ENCODE measurements around the gene ARHGEF38.

Gene ARHGEF38

GRCh38 chr4:105541420-105541819, 11.0 kb upstream of the ARHGEF38 start:
- Histone ChIP-seq H3K4me2 (ENCODE audit: low read length) (no peak overlapping the region), H4K20me1 (ENCODE audit: control insufficient read depth, insufficient read depth, low read depth, low read length) (no peaks in the 10 kb centered on the region), H3K4me3 (ENCODE audit: low read length) (no peak overlapping the region), H3K27me3 (ENCODE audit: control insufficient read depth, low read length) (peaks cover 4% of the 10 kb centered on the region; the same call in 1 of the 2 replicates), H3K36me3 (ENCODE audit: control insufficient read depth, low read length) (no peaks in the 10 kb centered on the region), H3K9me3 (ENCODE audit: control insufficient read depth, insufficient read depth, low read length) (no peaks in the 10 kb centered on the region), H3K27ac (ENCODE audit: low read depth, low read length) (no peak overlapping the region), H3K79me2 (ENCODE audit: control insufficient read depth, low read length) (no peaks in the 10 kb centered on the region), H3K4me1 (ENCODE audit: control insufficient read depth, low read length) (no peaks in the 10 kb centered on the region), H3F3A (ENCODE audit: control insufficient read depth, insufficient read depth) (no peaks in the 10 kb centered on the region), H3K9me2 (replicated peaks; ENCODE audit: control insufficient read depth, low read length) (no peaks in the 10 kb centered on the region)
- no peak for TF ChIP-seq CTCF (IDR thresholded peaks at IDR 0.05; ENCODE audit: low read depth, low read length, poor library complexity, severe bottlenecking)
- TF ChIP-seq EZH2phosphoT487 (IDR thresholded peaks at IDR 0.05; ENCODE audit: borderline replicate concordance, low read length) = no peak

- peaks cover 4% of the 10 kb centered on the region; the same call in 1 of the 2 replicates for H3K27me3 ChIP-seq (ENCODE audit: control insufficient read depth, low read length)
- H3K36me3 ChIP-seq (ENCODE audit: control insufficient read depth, low read length) = no peaks in the 10 kb centered on the region
- no peaks in the 10 kb centered on the region for H3K9me3 ChIP-seq (ENCODE audit: control insufficient read depth, insufficient read depth, low read length)
- no peaks in the 10 kb centered on the region for H3K79me2 ChIP-seq (ENCODE audit: control insufficient read depth, low read length)
- H3F3A ChIP-seq (ENCODE audit: control insufficient read depth, insufficient read depth) = no peaks in the 10 kb centered on the region
- H3K4me2 ChIP-seq (ENCODE audit: low read length) = no peak overlapping the region
- no peak overlapping the region for H3K27ac ChIP-seq (ENCODE audit: low read depth, low read length)
- H3K4me1 ChIP-seq (ENCODE audit: control insufficient read depth, low read length) = no peaks in the 10 kb centered on the region
- no peaks in the 10 kb centered on the region for H4K20me1 ChIP-seq (ENCODE audit: control insufficient read depth, insufficient read depth, low read depth, low read length)
- no peaks in the 10 kb centered on the region for H3K9me2 ChIP-seq (replicated peaks; ENCODE audit: control insufficient read depth, low read length)
- no peak overlapping the region for H3K4me3 ChIP-seq (ENCODE audit: low read length)
- TF ChIP-seq CTCF (IDR thresholded peaks at IDR 0.05; ENCODE audit: low read depth, low read length, poor library complexity, severe bottlenecking) = no peak
- TF ChIP-seq EZH2phosphoT487 (IDR thresholded peaks at IDR 0.05; ENCODE audit: borderline replicate concordance, low read length) = no peak
Measured at GRCh38 chr4:105542039-105542438, 10.4 kb upstream of the ARHGEF38 start.

- Histone ChIP-seq H3F3A (ENCODE audit: control insufficient read depth, insufficient read depth) (no peaks in the 10 kb centered on the region), H3K4me2 (ENCODE audit: low read length) (no peak overlapping the region), H3K9me3 (ENCODE audit: control insufficient read depth, insufficient read depth, low read length) (no peaks in the 10 kb centered on the region), H3K4me1 (ENCODE audit: control insufficient read depth, low read length) (no peaks in the 10 kb centered on the region), H3K36me3 (ENCODE audit: control insufficient read depth, low read length) (no peaks in the 10 kb centered on the region), H3K9me2 (replicated peaks; ENCODE audit: control insufficient read depth, low read length) (no peaks in the 10 kb centered on the region), H3K4me3 (ENCODE audit: low read length) (no peak overlapping the region), H3K27me3 (ENCODE audit: control insufficient read depth, low read length) (peaks cover 4% of the 10 kb centered on the region; the same call in 1 of the 2 replicates), H4K20me1 (ENCODE audit: control insufficient read depth, insufficient read depth, low read depth, low read length) (no peaks in the 10 kb centered on the region), H3K27ac (ENCODE audit: low read depth, low read length) (no peak overlapping the region), H3K79me2 (ENCODE audit: control insufficient read depth, low read length) (no peaks in the 10 kb centered on the region)
- no peak for TF ChIP-seq EZH2phosphoT487 (IDR thresholded peaks at IDR 0.05; ENCODE audit: borderline replicate concordance, low read length)
- no peak for TF ChIP-seq CTCF (IDR thresholded peaks at IDR 0.05; ENCODE audit: low read depth, low read length, poor library complexity, severe bottlenecking)
Measured at GRCh38 chr4:105543346-105543745, 9.1 kb upstream of the ARHGEF38 start.

Measured in DOHH2 (cell line).